ENCODE measurements around the gene HSPG2.
"Not testable (repeated sequence)": the region's sequence is repeated elsewhere in the genome, so short reads cannot be mapped to it uniquely, and the experiment has no call there.

The HSPG2 gene

DNA sequence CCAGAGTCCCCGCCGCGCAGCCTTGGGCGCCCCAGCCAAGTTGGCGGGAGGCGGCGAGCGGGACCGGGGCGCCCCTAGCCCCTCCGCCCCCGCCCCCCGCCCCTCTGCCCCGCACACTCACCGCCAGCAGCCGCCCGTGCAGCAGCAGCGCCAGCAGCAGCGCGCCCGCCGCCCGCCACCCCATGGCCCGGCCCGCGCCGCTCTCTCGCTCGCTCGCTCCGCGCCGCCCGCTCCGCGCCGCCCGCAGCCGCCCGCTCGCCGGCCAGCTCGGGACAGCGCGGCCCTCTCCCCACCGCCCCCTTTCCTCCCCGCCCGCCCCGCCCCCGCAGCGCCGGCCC, at the start of gene HSPG2:
HSPG2 (minus strand) TSS at position 277 of the 338 bp plus-strand sequence; CDS start at position 184, 93 bp downstream.
- DNase-seq, result no peak

DNA sequence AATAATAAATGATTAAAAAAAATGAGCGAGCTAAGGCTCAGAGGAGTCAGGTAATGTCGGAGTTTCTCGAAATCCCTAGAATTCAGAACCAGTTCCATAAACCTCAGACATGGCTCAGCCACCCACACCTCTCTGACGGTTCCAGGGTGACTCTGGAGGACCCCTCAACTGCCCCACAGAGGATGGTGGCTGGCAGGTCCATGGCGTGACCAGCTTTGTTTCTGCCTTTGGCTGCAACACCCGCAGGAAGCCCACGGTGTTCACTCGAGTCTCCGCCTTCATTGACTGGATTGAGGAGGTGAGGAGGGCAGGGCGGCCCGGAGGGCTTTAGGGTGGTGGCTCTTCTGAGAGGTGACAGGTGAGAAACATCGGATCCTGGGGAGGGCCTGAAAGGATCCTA, 49.3 kb upstream of the HSPG2 start:
- DNase-seq, result not testable (repeated sequence)

DNA sequence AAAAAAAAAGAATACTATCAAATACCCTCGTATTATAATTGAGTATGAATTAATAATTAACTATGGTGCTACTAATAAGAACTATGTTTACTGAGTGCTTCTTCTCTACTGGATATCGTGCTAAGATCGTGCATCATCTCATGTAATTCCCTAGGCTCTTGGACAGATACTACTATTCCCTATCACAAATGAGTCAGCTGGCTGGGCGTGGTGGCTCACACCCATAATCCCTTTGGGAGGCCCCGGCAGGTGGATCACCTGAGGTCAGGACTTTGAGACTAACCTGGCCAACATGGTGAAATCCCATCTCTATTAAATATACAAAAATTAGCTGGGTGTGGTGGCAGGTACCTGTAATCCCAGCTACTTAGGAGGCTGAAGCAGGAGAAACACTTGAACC, 48.8 kb upstream of the HSPG2 start:
- not testable (repeated sequence) for DNase-seq

DNA sequence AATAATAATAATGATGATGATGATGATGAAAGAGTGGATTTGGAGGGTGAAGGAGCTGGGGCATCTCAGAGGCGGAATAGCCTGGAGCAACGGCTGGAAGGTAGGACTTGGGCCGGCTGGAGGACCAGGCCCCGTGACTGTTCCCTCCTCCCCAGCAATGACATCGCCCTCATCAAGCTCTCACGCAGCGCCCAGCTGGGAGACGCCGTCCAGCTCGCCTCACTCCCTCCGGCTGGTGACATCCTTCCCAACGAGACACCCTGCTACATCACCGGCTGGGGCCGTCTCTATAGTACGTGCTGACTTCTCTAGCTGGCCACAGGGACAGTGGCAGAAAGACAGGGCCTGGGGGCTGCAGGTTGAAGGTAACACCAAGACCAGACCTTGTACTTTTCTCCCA, 46.4 kb upstream of the HSPG2 start:
- not testable (repeated sequence) for DNase-seq

DNA sequence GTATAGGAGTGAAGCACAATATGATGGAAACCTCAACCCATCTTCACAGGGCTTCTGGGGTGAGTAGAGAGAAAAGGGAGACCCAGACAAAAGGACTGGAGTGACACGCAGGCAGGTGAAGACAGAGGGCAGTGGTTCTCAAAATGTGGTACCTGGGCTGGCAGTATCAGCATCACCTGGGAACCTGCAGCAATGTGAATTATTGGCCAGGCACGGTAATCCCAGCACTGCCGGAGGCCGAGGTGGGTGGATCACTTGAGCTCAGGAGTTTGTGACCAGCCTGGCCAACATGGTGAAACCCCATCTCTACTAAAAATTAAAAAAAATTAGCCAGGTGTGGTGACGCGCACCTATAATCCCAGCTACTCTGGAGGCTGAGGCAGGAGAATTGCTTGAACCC, 45.0 kb upstream of the HSPG2 start:
- DNase-seq, result not testable (repeated sequence)

DNA sequence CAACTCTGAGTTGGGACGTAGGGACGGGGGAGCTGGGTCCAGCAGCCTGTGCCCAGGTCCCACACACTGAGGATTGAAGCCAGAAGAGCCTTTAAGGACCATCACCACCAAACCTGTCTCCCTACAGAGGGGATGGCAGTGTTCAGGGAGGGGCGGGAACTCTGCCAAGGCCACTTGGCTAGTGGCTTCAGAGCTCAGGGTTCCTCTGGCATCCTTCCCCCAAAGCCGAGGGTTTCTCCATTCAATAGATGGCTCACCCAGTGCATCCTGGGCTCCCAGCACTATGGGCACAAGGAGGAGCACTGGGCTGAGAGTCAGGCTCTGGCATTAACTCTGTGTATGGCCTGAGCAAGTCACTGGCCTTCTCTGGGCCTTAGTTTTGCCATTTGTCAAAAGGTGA, 44.1 kb upstream of the HSPG2 start:
- not testable (repeated sequence) for DNase-seq

DNA sequence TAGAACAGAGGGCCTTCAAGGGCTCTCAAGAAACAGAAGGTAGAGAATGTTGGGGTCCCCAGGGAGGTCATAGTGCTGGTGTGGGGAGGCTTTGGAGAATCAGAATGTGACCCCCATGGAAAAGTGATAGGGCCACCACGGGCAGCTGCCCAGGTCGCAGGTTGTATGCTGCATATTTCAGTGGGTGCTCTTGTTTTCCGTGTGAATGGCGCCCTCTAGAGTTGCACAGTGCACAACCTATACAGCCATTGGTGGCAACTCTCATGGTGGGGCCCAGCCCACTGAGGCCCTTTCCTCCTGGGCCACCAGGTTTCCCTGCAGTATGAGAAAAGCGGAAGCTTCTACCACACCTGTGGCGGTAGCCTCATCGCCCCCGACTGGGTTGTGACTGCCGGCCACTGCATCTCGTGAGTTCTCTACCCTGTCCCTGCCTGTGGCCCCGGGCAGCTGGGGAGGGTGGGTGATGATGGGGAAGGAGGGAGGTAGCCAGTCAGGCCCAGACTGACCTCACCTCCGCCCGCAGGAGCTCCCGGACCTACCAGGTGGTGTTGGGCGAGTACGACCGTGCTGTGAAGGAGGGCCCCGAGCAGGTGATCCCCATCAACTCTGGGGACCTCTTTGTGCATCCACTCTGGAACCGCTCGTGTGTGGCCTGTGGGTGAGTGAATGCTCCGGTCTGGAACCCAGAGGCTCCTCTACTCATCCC, 43.6 kb upstream of the HSPG2 start:
- not testable (repeated sequence) for DNase-seq

DNA sequence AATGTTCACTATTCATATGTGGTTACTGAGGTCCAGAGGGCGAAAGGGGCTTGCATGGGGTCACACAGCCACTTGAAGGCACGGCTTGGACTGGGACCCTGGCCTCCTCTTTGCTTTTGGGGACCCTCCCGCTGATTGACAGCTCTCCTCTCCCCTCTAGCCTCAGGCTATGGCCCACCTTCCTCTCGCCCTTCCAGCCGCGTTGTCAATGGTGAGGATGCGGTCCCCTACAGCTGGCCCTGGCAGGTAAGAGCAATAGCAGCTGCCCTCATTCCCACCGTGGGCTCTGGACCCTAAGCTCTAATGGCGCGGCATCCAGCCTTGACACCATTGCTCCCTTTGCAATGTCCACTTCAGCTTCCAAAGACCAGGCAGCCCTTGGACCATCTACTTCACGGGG, 41.1 kb upstream of the HSPG2 start:
- not testable (repeated sequence) for DNase-seq

DNA sequence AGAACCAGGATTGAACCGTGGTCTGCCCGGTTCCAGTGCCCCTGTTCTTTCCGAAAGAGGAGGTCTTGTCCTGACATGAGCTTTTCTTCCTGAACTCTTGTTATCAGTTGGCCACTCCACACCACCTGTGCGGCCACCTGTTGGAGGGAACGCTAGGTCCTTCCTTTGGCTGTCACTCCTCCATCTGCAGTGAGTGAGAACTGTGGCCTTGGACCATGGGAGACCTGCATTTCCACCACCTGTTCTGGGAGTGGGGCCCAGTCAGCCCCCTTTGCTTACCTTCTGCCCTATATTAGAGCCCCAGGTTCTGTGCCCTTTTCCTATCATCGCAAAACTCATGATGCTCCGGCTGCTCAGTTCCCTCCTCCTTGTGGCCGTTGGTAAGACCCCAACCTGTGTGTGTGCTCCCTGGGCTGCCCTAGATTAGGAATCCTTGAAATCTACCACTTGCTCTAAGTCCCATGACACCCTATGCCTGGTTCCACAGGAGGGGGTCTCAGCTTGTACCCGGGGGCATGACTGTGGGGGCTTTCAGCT, 39.7 kb upstream of the HSPG2 start, which contains the start of gene CELA3B:
CELA3B (plus strand) TSS at position 320 of the 537 bp plus-strand sequence; CDS start at position 338, 18 bp downstream.
- DNase-seq, result not testable (repeated sequence)

DNA sequence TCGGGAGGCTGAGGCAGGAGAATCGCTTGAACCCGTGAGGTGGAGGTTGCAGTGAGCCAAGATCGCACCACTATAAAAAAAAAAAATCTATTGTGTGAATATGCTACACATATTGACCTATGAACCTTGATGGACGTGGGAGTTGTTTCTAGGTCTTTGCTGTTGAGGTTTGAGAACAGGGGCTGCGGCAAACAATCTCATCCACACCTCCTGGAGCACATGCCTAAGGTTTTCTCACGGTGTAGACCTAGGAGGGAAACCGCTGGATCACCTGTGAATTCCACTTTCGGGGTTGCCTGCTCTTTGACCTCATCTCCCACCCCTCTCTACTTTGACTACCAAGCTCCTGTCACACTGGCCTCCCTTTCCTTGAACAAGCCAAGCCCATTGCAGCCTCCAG, 38.2 kb upstream of the HSPG2 start:
- not testable (repeated sequence) for DNase-seq

DNA sequence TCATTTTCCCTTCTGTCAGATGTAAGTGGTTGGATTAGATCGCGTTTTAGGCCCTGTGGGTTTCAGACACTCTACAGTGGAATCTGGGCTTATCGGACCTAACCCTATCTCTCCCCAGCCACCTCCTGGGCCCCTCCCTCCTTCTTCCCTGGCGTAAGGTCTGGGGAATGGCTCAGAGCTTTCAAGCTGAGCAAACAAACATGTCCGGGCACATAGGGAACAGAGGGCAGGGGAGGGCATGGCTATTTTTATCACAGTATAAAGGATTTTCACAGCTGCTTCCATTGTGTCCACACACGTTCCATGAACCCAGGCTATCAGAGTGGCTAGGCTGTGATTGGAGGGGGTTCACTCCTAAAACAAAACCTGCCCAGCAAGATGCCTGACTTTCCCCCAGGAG, 37.6 kb upstream of the HSPG2 start:
- DNase-seq, result not testable (repeated sequence)

DNA sequence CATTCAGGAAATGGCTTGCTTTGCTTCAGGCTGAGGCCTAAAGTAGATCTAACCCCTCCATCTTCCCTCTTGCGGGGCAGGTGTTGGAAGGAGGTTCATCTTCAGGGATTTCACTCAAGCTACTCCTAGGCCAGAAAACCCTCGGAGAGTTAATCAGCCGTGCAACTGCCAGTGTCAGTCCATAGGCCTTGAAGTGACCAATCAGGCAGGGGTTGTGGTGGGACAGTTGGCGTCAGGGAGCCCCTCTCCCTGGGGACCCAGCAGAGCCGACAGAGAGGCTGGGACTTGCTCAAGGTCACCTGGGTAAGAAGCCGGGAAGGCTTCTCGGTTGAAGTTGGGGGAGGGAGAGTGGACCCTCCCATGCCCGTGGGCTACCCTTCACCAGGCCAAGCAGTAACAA, 36.8 kb upstream of the HSPG2 start:
- not testable (repeated sequence) for DNase-seq

DNA sequence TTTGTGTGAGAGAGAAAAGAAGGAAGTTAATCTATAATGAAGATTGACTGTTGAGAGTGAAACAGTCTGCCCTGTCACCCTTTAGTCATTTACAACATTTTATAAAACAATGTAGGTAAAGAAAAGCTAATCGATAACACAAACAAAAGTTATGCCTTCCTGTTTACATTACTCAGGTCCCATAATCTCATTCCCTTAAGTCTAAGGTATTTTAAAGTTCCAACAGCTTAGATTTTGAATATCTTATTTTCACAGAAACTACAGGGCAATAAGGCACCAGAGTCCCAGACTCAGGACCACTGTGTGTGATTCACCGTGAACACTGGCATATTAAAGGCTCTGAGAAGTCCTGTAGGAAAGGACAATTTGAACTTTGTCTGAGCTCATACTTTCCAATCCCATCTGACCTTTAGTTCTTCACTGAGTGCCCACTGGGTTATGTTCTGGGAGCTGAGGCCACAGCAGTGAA, 35.9 kb upstream of the HSPG2 start:
- DNase-seq, result not testable (repeated sequence)

DNA sequence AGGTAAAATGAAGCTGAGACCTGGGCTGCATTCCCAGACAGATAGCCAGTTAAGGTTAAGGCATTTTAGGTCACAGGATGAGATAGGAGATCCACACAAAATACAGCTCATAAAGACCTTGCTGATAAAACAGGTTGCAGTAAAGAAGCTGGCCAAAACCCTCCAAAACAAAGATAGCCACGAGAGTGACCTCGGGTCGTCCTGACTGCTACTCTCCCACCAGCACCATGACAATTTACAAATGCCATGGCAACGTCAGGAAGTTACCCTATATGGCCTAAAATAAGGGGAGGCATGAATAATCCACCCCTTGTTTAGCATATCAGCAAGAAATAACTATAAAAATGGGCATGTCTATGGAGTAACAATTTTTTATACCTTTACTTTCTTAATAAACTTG, 33.4 kb upstream of the HSPG2 start:
- DNase-seq, result not testable (repeated sequence)

DNA sequence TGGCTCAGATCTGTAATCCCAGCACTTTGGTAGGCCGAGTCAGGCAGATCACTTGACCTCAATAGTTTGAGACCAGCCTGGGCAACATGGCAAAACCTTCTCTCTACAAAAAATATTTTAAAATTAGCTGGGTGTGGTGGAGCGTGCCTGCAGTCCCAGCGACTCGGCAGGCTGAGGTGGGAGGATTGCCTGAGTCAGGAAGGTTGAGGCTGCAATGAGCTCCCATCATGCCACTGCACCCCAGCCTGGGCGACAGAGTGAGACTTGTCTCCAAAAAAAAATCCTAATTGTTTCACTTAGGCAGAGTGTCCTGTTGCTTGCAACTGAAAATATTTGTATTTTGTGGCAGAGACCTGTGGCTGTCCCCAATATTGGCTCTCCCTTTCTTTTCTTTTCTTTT, 32.0 kb upstream of the HSPG2 start:
- not testable (repeated sequence) for DNase-seq

DNA sequence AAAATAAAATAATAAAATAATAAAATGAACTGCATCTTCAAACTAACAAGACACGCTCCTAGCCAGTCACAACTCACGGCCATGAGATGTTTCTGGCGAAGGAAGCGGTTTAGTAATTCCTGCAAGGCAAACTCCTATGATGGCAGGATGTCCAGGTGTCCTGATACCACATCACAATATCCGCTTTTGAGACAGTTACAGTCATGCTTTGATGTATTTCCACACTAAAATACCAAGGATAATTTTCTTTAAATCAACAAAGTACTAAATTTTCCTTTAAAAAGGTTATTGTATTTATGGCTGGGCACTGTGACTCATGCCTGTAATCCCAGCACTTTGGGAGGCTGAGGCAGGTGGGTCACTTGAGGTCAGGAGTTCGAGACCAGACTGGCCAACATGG, 30.1 kb upstream of the HSPG2 start:
- not testable (repeated sequence) for DNase-seq

DNA sequence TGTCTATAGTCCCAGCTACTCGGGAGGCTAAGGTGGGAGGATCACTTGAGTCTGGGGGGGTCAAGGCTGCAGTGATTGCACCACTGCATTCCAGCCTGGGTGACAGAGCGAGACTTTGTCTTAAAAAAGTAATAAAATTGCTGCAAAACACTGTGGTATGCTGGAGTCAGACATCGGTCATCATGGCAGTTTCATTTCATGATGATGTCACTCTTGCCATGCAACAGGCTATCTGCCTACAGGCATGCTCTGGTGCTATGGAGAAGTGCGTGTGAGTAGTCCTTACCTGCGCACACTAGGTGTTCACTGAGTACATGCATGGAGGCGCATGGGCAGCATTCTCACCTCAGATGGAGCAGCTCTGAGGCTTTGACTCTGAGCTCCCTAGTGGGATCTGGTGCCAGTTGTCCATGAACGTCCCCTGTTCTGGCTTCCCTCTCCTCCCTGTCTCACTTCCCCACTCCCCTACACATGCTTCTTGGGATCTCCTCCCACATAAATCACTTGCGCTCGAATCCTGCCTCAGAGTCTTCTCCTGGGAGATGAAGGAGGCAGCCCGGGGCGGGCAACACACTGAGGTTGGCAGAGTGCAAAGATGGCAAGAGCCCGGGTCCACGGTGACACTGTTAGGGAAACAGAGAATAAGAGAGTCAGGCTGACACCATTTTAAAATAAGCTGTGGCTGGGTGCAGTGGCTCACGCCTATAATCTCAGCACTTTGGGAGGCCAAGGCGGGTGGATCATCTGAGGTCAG, 29.3 kb upstream of the HSPG2 start:
- no peak for DNase-seq

DNA sequence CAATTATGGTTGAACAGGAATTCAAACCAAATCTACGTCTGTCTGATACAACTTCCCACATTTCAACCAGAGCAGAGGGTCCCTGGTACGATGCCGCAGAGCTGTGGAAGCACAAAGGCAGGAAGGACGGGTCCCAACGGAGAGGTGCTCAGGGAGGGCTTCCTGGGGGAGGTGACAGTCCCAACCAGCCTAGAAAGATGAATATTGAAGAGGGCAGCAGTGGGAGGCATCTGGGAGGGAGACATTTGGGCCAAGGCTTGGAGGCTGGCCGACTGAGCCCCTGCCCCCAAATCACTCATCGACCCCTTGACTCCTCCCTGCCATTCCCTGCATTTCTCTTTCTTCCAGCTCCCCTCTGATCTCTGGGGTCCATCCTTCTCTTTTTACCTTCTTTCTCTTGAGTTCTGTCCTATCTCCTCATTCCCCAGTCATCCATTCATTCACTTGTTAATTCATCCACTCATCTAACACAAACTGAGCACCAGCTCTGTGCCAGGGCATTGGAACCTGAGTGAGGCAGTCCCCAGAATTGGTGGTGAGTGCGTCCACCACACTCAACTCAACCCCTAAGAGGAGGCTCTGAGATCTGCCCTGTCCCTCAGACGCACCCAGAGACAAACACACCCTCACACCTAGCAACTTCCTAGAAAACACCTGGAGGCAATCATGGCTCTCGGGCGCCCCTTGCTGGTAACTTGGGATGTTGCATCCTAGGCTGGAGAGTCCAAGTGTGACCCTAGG, 26.5 kb upstream of the HSPG2 start:
- peak; percentile 90 for DNase-seq

DNA sequence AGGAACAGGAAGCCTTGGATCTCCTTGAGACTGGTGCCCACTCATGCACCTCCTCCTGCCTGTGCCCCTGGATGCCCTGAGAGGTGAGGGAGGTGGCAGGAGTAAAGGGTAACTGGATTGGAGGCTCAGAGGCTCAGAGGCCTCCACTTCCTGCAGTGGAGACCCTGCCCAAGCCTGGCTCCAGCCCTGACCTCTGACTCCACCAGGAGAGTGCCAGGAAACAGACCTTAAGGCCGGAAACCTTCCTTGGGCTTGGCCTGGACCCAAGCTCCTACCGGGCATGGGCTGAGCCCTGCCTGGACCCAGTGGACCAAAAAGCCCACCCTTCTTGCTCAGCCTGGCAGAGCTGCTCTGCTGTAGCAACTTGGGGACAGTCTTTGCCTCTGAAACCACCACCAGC, 24.7 kb upstream of the HSPG2 start:
- no peak for DNase-seq

DNA sequence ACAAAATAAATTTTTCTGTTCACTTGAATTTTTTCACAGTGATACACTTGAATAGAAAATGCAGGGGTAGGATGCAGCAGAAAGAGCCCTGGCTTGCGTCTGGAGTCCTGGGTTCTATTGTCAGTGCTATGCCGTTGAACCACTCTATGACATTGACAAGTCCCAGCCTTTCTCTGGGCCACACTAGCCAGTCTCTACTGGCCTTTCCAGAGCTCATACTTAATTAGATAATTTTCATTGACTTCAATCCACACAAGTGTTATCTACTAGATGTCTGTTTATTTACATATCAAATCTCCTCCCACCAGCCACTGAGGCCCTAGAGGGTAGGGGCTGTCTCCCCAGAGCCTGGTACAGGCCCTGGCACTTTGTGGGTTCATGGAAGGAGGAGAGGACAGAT, 24.2 kb upstream of the HSPG2 start:
- DNase-seq, result no peak

DNA sequence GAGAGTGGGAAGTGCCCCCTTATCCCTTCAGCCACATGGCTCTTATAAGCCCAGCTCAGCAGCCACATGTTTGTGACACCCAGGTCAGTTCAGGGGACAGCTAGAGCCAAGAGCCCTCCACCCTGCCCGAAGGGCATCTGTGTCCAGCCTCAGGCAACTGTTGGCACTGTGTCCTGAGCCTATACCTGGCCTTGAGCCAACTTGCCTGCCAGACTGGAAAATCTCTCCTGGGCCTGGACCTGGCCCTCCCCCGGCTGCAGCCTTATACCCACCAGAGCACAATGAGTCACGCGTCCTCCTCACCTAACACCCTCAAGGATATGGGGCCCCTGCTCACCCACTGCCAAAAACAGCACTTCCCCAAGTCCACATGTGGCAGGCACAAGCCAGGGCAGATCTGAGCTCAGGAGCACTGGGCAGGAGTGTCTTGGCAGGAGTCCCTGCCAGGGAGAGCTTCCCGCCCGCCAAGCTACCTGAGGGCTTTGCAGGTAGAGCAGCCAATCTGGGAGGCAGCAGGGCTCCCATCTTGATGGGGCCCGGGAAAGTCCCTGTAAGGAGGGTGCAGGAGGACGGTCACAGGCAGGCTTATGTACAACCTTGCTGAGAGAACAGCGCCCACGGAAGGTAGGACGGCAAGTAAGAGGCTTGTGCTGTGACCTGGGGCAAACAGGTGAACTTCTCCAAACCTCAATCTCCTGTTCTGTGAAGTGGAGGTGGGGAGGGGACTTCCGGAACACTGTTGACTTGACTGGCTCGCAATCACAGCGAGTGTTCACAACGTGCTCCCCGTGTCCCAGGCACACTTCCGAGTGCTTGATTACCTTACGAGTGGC, 19.8 kb upstream of the HSPG2 start:
- no peak for DNase-seq

Measured in eye (tissue), 1 donor.